ENCODE data around the gene MED12L. TPM values are rescaled to one million over a fixed set of nuclear protein-coding genes. Genes with fewer than 3 reads are reported as not detected.

Gene MED12L
- total RNA-seq, 4 donors from 2014 or later, result 0.08 to 1.5 (median 0.19) TPM

- Histone ChIP-seq H3K36me3 (no peaks in the 10 kb centered on the region), H3K9me3 (no peaks in the 10 kb centered on the region), H3K4me1 (peaks cover 0 to 13% (median 0%) of the 10 kb centered on the region in 3 donors), H3K27me3 (peaks cover 0 to 10% (median 0%) of the 10 kb centered on the region in 4 donors), H3K4me3 (peak within 1 kb of the TSS; percentile 39 to 75 (median 51)), H3K27ac (peak within 1 kb of the TSS in 3 of 4 donors; percentile 3 to 34 (median 30))
- no peak for DNase-seq
- 22 to 25% methylated on average over 16 to 24 of the region's 40 CpGs for WGBS, 2 donors
- TF ChIP-seq POLR2A (IDR thresholded peaks at IDR 0.05) (no peak), CTCF (IDR thresholded peaks at IDR 0.05) (no peak)
- intact Hi-C loops (cut with DNase I), result no loop called here
Observed at GRCh38 chr3:151460774-151461450, 375.4 kb downstream of the MED12L start, which contains the start of gene IGSF10. Gene IGSF10, minus strand, starts transcription at chr3:151461061. Its CDS starts 2,352 bp downstream, at chr3:151458709.

- Histone ChIP-seq H3K36me3 (no peaks in the 10 kb centered on the region), H3K4me3 (no peak overlapping the region), H3K4me1 (peaks cover 0 to 13% (median 0%) of the 10 kb centered on the region in 3 donors), H3K27ac (no peak overlapping the region), H3K27me3 (peaks cover 0 to 10% (median 0%) of the 10 kb centered on the region in 4 donors), H3K9me3 (no peaks in the 10 kb centered on the region)
- intact Hi-C loops (cut with DNase I), result no loop called here
- TF ChIP-seq POLR2A (IDR thresholded peaks at IDR 0.05) (no peak), CTCF (IDR thresholded peaks at IDR 0.05) (no peak)
- WGBS, 2 donors, result 86 to 90% methylated on average over 6 of the region's 6 CpGs
- DNase-seq, result no peak
Observed at GRCh38 chr3:151462278-151462780, 376.9 kb downstream of the MED12L start.

GRCh38 chr3:151462991-151463390 is 377.5 kb downstream of the MED12L start:
- no peak for DNase-seq
- no peak overlapping the region for H3K4me3 ChIP-seq
- H3K4me1 ChIP-seq, result peaks cover 0 to 13% (median 0%) of the 10 kb centered on the region in 3 donors
- intact Hi-C loops (cut with DNase I), result no loop called here
- no peak overlapping the region for H3K27ac ChIP-seq
- no peaks in the 10 kb centered on the region for H3K36me3 ChIP-seq
- peaks cover 0 to 10% (median 0%) of the 10 kb centered on the region in 4 donors for H3K27me3 ChIP-seq
- no peaks in the 10 kb centered on the region for H3K9me3 ChIP-seq
- WGBS, 2 donors, result 62 to 66% methylated on average over 1 of the region's 1 CpG
- TF ChIP-seq CTCF (IDR thresholded peaks at IDR 0.05) (no peak), POLR2A (IDR thresholded peaks at IDR 0.05) (no peak)

DNA sequence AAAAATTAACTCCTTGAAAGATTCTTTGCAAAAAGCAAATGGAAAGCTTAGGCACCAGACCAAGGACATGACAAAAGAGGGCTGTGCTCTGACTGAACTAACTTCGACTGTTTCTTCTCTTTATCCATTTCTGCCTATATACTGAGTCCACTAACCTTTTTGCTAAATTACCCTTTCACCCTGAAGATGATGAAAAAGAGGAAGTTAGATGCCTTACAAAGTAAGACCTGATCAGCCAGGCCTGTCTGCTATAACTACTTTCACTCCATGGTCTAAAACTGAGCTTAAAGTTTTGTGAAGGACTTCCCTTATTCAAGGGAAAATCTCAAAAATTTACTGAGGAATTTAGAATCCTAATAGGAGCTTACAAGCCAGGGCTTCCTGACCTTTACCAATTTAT is 381.6 kb downstream of the MED12L start:
- 74 to 86% methylated on average over 1 of the region's 1 CpG for WGBS, 2 donors
- Histone ChIP-seq H3K27me3 (peaks cover 0 to under 1% (median 0%) of the 10 kb centered on the region in 4 donors), H3K9me3 (no peaks in the 10 kb centered on the region), H3K36me3 (no peaks in the 10 kb centered on the region), H3K4me1 (no peaks in the 10 kb centered on the region), H3K27ac (no peak overlapping the region), H3K4me3 (no peak overlapping the region)
- TF ChIP-seq CTCF (IDR thresholded peaks at IDR 0.05), result no peak
- no peak for TF ChIP-seq POLR2A (IDR thresholded peaks at IDR 0.05)
- DNase-seq, result no peak
- intact Hi-C loops (cut with DNase I), result no loop called here

- no peaks in the 10 kb centered on the region for H3K27me3 ChIP-seq
- no peak overlapping the region for H3K27ac ChIP-seq
- DNase-seq, result no peak
- no peaks in the 10 kb centered on the region for H3K9me3 ChIP-seq
- WGBS, 2 donors, result 47 to 56% methylated on average over 9 of the region's 9 CpGs
- H3K36me3 ChIP-seq, result no peaks in the 10 kb centered on the region
- no peaks in the 10 kb centered on the region for H3K4me1 ChIP-seq
- H3K4me3 ChIP-seq, result no peak overlapping the region
- peak; percentile 26 to 84 (median 72) for TF ChIP-seq CTCF (IDR thresholded peaks at IDR 0.05)
- TF ChIP-seq POLR2A (IDR thresholded peaks at IDR 0.05), result no peak
- intact Hi-C loops (cut with DNase I), result no loop called here
Observed at GRCh38 chr3:151468284-151468917, 382.9 kb downstream of the MED12L start.

Measured in esophagus squamous epithelium (tissue), 5 donors.